Thyroid gland (tissue), 4 donors: ENCODE measurements around the gene RDX.

Experiments used
- POLR2A ChIP-seq, 2 donors: fragments of 450-650 bp; IDR thresholded peaks; one replicate each; pipeline ENCODE4 v1.6.1; 2017; ENCODE audit warnings: antibody characterized with exemption in 2 of 2, mild to moderate bottlenecking in 2 of 2, moderate library complexity in 1 of 2
- TF ChIP-seq, protein P1 (sequence below), 6 experiments: fragments of 200-600 bp in 3 of 6; fragments of 450-650 bp in 3 of 6; sonication (generic) in 3 of 6; IDR thresholded peaks; one replicate each; pipeline ENCODE4 v1.5.1; 2016 to 2019; ENCODE audit warnings: antibody characterized with exemption in 6 of 6, mild to moderate bottlenecking in 2 of 6, inconsistent platforms in 1 of 6, moderate library complexity in 1 of 6

DNA sequence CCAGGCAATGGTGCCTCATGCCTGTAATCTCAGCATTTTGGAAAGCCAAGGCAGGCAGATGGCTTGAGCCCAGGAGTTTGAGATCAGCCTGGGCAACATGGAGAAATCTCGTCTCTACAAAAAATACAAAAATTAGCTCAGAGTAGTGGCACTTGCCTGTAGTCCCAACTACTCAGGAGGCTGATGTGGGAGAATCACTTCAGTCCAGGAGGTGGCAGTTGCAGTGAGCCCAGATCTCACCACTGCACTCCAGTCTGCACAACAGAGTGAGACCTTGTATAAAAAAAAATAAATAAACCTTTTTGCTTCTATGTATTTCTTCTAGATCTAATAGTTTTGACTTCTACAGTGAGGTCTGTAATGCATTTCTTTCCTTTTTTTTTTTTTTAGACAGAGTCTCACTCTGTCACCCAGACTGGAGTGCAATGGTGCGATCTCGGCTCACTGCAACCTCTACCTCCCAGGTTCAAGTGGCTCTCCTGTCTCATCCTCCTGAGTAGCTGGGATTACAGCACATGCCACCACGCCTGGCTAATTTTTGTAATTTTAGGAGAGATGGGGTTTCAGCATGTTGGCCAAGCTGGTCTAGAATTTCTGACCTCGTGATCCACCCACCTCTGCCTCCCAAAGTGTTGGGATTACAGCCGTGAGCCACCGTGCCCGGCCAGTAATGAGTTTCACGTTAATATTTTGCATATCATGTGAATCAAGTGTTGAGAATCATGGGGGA lies 18.1 kb upstream of the RDX start:
- no peak for TF ChIP-seq POLR2A (IDR thresholded peaks at IDR 0.05)
- TF ChIP-seq, protein P1, sequence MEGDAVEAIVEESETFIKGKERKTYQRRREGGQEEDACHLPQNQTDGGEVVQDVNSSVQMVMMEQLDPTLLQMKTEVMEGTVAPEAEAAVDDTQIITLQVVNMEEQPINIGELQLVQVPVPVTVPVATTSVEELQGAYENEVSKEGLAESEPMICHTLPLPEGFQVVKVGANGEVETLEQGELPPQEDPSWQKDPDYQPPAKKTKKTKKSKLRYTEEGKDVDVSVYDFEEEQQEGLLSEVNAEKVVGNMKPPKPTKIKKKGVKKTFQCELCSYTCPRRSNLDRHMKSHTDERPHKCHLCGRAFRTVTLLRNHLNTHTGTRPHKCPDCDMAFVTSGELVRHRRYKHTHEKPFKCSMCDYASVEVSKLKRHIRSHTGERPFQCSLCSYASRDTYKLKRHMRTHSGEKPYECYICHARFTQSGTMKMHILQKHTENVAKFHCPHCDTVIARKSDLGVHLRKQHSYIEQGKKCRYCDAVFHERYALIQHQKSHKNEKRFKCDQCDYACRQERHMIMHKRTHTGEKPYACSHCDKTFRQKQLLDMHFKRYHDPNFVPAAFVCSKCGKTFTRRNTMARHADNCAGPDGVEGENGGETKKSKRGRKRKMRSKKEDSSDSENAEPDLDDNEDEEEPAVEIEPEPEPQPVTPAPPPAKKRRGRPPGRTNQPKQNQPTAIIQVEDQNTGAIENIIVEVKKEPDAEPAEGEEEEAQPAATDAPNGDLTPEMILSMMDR (IDR thresholded peaks at IDR 0.05), result no peak
